Lung microvascular endothelial cell (primary cell): ENCODE results near the gene GEMIN8. TPM values are rescaled to one million over a fixed set of nuclear protein-coding genes. Genes with fewer than 3 reads are reported as not detected.

Source experiments
- total RNA-seq: library from RNA; depleted of rRNA; stranded (reverse); fragments of >200 nt; gene quantifications from 2 replicates; pipeline ENCODE4 v1.2.1, GENCODE V29; 2014

The GEMIN8 gene
- total RNA-seq, 1 donor from 2014 or later = 8.1 TPM

Other genes starting within 250 kb of the GEMIN8 start
- gene GPM6B, start 212.8 kb downstream of the GEMIN8 start, total RNA-seq = 0.22 TPM in 1 of 2 replicates, not detected in the other